HS-5 (cell line): ENCODE data around the gene CD40.

Experiments
- DNase-seq: peaks from one replicate; pipeline ENCODE4 v3.0.0-alpha.2; 2012; ENCODE audit warnings: low read depth

Gene CD40

DNA sequence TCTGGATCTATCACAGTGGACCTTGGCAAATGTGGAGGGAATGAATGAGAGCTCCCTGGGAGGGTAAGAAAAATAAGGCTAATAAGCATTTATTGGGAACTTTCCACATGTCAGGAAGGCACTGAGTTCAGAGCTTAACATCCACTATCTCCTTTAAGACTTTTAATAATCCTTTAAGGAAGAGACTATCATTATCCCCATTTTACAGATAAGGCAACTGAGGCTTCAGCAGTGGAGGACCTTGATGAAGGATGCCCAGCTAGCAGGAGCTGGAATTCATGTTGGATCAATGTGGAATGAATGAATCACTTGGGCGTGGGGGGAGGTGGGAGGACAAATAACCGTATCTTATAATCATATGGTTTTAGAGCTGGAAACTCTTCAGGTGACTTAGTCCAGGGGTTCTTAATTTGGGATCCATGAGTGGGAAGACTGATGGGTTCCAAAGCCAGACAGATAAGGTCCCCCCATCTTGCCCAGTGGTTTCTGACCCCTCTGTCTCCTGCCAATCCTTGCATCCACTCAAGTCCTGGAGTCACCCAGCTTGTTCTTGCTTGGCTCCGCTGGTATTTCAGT, 54.9 kb downstream of the CD40 start:
- no peak for DNase-seq

DNA sequence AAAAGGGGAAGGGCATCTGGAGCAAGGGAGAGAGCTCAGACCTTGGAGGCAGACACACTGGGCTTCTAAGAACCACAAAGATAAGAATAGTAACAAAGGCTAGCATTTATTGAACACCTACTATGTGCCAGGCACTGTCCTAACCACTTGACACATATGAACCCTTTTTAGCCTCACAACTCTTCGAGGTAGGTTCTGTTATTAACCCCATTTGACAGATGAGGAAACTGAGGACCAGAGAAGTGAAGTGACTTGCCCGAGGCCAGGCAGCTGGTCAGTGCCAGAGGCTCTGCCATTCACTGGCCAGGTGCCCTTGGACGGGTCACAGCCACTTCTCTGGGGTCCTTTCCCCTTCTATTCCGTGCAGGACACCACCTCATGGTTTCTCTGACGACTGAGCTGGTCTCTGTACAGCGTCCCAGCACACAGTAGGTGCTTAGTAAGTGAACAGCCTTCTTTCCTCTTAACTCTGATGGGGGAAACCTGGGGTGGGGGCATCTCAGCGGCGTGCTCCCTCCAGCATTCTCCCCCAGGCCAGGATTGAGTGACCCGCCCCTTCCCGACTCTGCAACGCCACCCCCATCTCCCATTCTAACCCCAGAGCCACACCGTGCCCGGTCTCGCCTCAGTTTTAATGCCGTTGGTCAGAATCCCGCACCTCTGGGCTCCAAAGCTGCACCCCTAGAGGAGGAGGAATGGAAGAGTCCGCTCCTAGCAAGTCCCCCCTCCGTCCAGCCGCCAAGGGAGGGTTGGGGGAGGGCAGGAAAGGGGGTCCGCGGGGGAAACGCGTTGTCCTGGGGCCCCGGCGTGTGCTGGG, 55.7 kb downstream of the CD40 start:
- no peak for DNase-seq

DNA sequence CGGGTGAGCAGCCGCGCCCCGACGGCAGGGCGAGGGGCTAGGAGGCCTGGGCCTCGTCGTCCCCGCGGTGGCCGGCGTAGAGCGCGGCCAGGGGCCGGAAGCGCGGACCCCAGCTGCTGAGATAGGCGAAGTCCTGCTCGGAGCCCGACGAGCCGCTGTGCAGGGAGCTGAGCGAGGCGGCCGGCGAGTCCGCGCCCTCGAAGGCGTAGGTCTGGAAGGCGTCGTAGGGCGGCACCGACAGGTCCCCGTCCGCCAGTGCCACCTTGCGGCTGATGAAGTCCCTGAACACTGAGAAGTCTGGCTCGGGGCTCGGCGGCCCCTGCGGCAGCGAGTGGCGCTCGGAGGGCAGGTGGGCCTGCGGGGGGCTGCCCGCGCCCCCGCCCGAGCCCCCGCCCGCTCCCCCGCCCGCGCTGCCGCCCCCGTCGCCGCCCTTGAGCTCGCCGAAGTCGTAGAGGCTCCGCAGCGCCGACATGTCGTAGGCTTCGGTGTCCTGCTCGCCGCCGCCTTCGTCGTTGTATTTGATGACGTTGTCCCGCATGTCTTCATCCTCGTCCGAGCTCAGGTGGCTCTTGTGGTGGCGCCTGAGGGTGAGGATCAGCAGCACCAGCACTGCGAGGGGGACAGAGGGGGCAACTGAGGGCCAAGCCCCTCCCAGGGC, 56.5 kb downstream of the CD40 start:
- DNase-seq, result no peak

DNA sequence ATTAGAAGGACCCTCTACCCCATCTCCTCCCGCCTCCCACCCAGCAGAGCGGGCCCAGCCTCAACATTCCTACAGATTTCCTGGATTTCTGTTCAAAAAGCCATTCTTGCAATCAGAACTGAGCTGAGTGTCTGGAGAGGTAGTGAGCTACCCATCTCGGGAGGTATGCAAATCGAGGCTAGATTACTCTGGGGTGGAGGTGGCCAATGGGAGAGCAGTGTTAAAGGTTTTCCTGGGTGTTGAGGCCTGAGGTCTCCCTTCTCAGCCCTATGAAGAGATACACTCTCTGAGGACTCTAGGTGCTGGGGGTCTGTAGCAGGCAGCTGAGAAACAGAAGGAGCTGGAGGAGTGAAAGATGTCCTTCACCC, 57.0 kb downstream of the CD40 start:
- DNase-seq, result no peak

DNA sequence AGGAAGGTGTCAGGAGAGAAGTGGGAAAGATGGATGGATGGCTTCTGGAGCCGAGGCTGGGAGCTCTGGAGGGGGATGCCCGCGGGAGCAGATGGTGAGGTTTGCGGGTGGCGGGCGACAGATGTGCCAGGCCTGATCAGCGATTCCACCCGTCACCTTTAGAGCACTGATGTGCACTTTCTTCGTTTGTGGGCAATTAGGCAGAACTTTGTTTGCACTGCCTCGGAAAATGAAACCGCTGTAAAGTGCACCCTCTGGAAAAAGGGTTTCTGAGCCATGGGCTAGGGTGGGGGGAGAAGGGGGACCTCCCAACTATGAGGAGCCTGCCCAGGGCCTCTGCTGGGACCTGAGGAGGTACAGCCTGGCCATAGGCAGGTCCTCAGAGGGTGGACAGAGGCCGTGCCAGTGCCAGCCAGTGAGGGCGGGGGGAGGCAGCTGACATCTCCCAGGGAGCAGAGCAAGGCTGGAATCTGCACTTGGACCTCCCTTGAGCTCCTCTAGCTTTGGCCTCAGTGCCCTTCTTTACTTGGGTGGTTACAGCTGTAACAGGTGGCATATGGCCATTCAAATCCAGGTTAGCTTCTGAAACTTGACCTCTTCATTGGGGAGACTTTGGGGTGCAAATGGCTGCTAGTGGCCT, 58.7 kb downstream of the CD40 start:
- no peak for DNase-seq

DNA sequence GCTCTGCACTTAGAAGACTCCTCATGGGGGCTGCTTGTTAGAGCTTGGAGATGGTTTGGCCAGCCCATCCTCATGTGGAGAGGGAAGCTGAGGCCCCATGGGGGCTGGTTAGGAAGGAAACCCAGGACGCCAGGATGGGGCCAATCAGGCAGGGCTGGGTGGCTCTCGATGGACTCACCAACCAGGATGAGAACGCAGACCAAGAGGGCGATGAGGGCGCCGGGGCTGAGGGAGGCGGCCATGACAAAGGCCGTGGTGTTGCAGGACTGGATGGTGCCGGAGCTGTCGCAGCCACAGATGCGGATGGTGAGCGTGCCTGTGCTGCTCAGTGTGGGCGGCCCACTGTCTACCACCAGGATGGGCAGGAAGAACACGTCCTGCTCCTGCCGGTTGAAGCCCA, 59.7 kb downstream of the CD40 start:
- DNase-seq, result no peak

DNA sequence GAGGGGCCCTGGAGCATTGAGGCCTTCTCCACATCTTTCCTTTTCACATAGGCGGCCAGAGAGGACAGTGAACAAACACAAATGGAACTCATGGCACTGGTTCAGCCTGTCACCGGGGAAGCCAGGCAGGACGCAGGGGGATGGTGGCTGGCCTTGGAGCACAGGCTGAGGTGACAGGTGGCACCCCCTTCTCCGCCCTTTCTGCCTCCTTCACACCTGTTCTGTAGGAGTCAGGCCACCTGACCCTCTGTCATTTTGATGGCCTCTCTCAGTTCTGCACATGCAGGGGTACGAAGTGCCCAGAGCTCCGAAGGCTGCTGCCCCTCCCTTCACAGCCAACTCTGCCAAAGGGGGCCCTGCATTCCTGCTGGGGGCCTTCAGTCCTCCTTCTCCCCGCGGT, 60.8 kb downstream of the CD40 start:
- DNase-seq, result no peak
